Prostate gland (tissue), 1 donor: Measurements from ENCODE around the gene CCDC18.

Source experiments
- POLR2A ChIP-seq: fragments of 450-650 bp; IDR thresholded peaks from one replicate; pipeline ENCODE4 v1.6.1; 2016; ENCODE audit warnings: antibody characterized with exemption, mild to moderate bottlenecking
- POLR2AphosphoS5 ChIP-seq: sonication (generic); formaldehyde crosslinking; IDR thresholded peaks from one replicate; pipeline ENCODE4 v1.6.1; 2017; ENCODE audit warnings: antibody characterized with exemption

GRCh38 chr1:93256433-93256832 is 75.9 kb downstream of the CCDC18 start:
- TF ChIP-seq POLR2A (no peak), POLR2AphosphoS5 (no peak)
